GM23338 (cell line): ENCODE results near the gene CTNNA1. TPM values are rescaled to one million over a fixed set of nuclear protein-coding genes. Genes with fewer than 3 reads are reported as not detected.

Experiments used
- ATAC-seq: fragments of 200-7000 bp; cut with Tn5 transposase; 3 replicates; pipeline ENCODE4 v1.9.1; 2020
- DNase-seq: peaks from one replicate; pipeline ENCODE4 v3.0.0-alpha.2; 2015; ENCODE audit warnings: low spot score
- H2AFZ ChIP-seq: fragments of 200-600 bp; sonication (generic); 2 replicates; pipeline ENCODE4 v1.8.0; 2016; ENCODE audit warnings: antibody characterized with exemption, mild to moderate bottlenecking, moderate library complexity
- H3F3A ChIP-seq: fragments of 200-600 bp; sonication (generic); replicated peaks from 2 replicates; pipeline ENCODE4 v1.8.0; 2017; ENCODE audit warnings: antibody characterized with exemption, mixed run types, low read depth
- H3K27ac ChIP-seq: fragments of 200-600 bp; sonication (generic); 2 replicates; pipeline ENCODE4 v1.6.1; 2016; ENCODE audit warnings: low read depth
- H3K27me3 ChIP-seq: fragments of 200-600 bp; sonication (generic); 2 replicates; pipeline ENCODE4 v1.8.0; 2016; ENCODE audit warnings: mild to moderate bottlenecking, mixed run types, moderate library complexity; ENCODE audit not compliant: insufficient read depth
- H3K36me3 ChIP-seq: fragments of 200-600 bp; sonication (generic); 2 replicates; pipeline ENCODE4 v1.8.0; 2016; ENCODE audit warnings: mild to moderate bottlenecking; ENCODE audit not compliant: insufficient read depth
- H3K4me1 ChIP-seq: fragments of 200-600 bp; sonication (generic); 2 replicates; pipeline ENCODE4 v1.8.0; 2016; ENCODE audit warnings: mild to moderate bottlenecking, moderate library complexity; ENCODE audit not compliant: insufficient read depth
- H3K4me2 ChIP-seq: fragments of 200-600 bp; sonication (generic); 2 replicates; pipeline ENCODE4 v1.7.1; 2017; ENCODE audit warnings: mixed run types
- H3K4me3 ChIP-seq: fragments of 200-600 bp; sonication (generic); 2 replicates; pipeline ENCODE4 v1.6.1; 2016; ENCODE audit warnings: mixed run types
- H3K79me2 ChIP-seq: fragments of 200-600 bp; sonication (generic); replicated peaks from 2 replicates; pipeline ENCODE4 v1.8.0; 2017; ENCODE audit warnings: mild to moderate bottlenecking; ENCODE audit not compliant: insufficient read depth
- H3K9me2 ChIP-seq: fragments of 200-600 bp; sonication (generic); 2 replicates; pipeline ENCODE4 v1.8.0; 2017; ENCODE audit not compliant: insufficient read depth
- H4K20me1 ChIP-seq: fragments of 200-600 bp; sonication (generic); replicated peaks from 2 replicates; pipeline ENCODE4 v1.8.0; 2017; ENCODE audit warnings: mild to moderate bottlenecking; ENCODE audit not compliant: insufficient read depth
- H3K27ac Mint-ChIP-seq: 2 replicates; pipeline ENCODE4 v1.8.0; 2020; ENCODE audit warnings: inconsistent platforms, mild to moderate bottlenecking, moderate library complexity, mixed read lengths
- H3K27me3 Mint-ChIP-seq: 3 replicates; pipeline ENCODE4 v1.8.0; 2022; ENCODE audit warnings: low read depth, mild to moderate bottlenecking, moderate library complexity, mixed read lengths, inconsistent platforms; ENCODE audit not compliant: insufficient read depth, poor library complexity
- H3K36me3 Mint-ChIP-seq: 3 replicates; pipeline ENCODE4 v1.8.0; 2021; ENCODE audit warnings: low read depth, mild to moderate bottlenecking, inconsistent platforms, moderate library complexity, mixed read lengths
- H3K4me1 Mint-ChIP-seq: 3 replicates; pipeline ENCODE4 v1.8.0; 2020; ENCODE audit warnings: mild to moderate bottlenecking, inconsistent platforms, mixed read lengths
- H3K4me3 Mint-ChIP-seq: 3 replicates; pipeline ENCODE4 v1.8.0; 2021; ENCODE audit warnings: moderate library complexity, mild to moderate bottlenecking, inconsistent platforms, mixed read lengths
- H3K9me3 Mint-ChIP-seq: 3 replicates; pipeline ENCODE4 v1.8.0; 2020; ENCODE audit warnings: moderate library complexity, mild to moderate bottlenecking, inconsistent platforms, mixed read lengths
- ETS1 ChIP-seq: IDR thresholded peaks from 2 replicates; pipeline ENCODE4 v1.6.1; 2016; ENCODE audit warnings: antibody characterized with exemption
- EZH2 ChIP-seq: fragments of 200-600 bp; sonication (generic); IDR thresholded peaks from one replicate; pipeline ENCODE4 v1.8.0; 2017; ENCODE audit warnings: antibody characterized with exemption, mild to moderate bottlenecking, low read depth; ENCODE audit not compliant: unreplicated experiment
- JUNB ChIP-seq: IDR thresholded peaks from one replicate; pipeline ENCODE4 v1.6.1; 2016; ENCODE audit warnings: antibody characterized with exemption; ENCODE audit not compliant: unreplicated experiment
- REST ChIP-seq: IDR thresholded peaks from one replicate; pipeline ENCODE4 v1.6.1; 2018; ENCODE audit warnings: antibody characterized with exemption; ENCODE audit not compliant: unreplicated experiment
- polyA plus RNA-seq: library from polyadenylated mRNA; unstranded; fragments of >200 nt; fragmentation: Nextera tagmentation; extraction: Ambion mirVana; gene quantifications from 2 replicates; pipeline ENCODE4 v1.2.1, GENCODE V29; 2016
- total RNA-seq: library from RNA; depleted of rRNA; stranded (reverse); fragments of >200 nt; shearing (Covaris generic); gene quantifications from 2 replicates; pipeline ENCODE4 v1.2.3, GENCODE V29; 2014
- TF ChIP-seq, protein P1 (sequence below): fragments of 250-450 bp; sonication (Bioruptor Pico); IDR thresholded peaks from 2 replicates; pipeline ENCODE4 v1.5.0; 2020; ENCODE audit warnings: mild to moderate bottlenecking, moderate library complexity

CTNNA1 gene
- total and polyA plus RNA-seq, 2 experiments from 2014 or later: 111 to 348 TPM

DNA sequence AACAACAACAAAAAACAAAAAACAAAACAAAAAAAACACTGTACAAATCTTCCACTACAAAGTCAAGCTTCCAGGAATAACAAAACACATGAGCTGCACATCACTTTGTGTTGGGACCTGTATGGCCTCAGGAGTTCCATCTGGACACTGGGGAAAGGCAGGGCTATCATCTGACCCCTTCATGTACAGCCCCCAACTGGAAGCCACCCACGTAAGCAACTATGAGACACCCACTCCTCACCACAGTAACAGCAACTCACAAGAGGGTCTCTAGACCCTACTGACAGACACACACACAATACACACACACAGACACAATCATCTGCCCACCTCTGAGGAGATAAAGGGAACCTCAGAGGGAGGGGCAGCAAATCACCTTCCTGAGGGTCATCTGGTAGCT is 203.6 kb downstream of the CTNNA1 start (continued):
- TF ChIP-seq, protein P1, sequence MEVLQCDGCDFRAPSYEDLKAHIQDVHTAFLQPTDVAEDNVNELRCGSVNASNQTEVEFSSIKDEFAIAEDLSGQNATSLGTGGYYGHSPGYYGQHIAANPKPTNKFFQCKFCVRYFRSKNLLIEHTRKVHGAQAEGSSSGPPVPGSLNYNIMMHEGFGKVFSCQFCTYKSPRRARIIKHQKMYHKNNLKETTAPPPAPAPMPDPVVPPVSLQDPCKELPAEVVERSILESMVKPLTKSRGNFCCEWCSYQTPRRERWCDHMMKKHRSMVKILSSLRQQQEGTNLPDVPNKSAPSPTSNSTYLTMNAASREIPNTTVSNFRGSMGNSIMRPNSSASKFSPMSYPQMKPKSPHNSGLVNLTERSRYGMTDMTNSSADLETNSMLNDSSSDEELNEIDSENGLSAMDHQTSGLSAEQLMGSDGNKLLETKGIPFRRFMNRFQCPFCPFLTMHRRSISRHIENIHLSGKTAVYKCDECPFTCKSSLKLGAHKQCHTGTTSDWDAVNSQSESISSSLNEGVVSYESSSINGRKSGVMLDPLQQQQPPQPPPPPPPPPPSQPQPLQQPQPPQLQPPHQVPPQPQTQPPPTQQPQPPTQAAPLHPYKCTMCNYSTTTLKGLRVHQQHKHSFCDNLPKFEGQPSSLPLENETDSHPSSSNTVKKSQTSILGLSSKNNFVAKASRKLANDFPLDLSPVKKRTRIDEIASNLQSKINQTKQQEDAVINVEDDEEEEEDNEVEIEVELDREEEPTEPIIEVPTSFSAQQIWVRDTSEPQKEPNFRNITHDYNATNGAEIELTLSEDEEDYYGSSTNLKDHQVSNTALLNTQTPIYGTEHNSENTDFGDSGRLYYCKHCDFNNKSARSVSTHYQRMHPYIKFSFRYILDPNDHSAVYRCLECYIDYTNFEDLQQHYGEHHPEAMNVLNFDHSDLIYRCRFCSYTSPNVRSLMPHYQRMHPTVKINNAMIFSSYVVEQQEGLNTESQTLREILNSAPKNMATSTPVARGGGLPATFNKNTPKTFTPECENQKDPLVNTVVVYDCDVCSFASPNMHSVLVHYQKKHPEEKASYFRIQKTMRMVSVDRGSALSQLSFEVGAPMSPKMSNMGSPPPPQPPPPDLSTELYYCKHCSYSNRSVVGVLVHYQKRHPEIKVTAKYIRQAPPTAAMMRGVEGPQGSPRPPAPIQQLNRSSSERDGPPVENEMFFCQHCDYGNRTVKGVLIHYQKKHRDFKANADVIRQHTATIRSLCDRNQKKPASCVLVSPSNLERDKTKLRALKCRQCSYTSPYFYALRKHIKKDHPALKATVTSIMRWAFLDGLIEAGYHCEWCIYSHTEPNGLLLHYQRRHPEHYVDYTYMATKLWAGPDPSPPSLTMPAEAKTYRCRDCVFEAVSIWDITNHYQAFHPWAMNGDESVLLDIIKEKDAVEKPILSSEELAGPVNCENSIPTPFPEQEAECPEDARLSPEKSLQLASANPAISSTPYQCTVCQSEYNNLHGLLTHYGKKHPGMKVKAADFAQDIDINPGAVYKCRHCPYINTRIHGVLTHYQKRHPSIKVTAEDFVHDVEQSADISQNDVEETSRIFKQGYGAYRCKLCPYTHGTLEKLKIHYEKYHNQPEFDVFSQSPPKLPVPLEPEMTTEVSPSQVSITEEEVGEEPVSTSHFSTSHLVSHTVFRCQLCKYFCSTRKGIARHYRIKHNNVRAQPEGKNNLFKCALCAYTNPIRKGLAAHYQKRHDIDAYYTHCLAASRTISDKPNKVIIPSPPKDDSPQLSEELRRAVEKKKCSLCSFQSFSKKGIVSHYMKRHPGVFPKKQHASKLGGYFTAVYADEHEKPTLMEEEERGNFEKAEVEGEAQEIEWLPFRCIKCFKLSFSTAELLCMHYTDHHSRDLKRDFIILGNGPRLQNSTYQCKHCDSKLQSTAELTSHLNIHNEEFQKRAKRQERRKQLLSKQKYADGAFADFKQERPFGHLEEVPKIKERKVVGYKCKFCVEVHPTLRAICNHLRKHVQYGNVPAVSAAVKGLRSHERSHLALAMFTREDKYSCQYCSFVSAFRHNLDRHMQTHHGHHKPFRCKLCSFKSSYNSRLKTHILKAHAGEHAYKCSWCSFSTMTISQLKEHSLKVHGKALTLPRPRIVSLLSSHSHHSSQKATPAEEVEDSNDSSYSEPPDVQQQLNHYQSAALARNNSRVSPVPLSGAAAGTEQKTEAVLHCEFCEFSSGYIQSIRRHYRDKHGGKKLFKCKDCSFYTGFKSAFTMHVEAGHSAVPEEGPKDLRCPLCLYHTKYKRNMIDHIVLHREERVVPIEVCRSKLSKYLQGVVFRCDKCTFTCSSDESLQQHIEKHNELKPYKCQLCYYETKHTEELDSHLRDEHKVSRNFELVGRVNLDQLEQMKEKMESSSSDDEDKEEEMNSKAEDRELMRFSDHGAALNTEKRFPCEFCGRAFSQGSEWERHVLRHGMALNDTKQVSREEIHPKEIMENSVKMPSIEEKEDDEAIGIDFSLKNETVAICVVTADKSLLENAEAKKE (CRISPR knock-in tag): no peak
- TF ChIP-seq EZH2: no peak
- TF ChIP-seq JUNB: no peak

DNA sequence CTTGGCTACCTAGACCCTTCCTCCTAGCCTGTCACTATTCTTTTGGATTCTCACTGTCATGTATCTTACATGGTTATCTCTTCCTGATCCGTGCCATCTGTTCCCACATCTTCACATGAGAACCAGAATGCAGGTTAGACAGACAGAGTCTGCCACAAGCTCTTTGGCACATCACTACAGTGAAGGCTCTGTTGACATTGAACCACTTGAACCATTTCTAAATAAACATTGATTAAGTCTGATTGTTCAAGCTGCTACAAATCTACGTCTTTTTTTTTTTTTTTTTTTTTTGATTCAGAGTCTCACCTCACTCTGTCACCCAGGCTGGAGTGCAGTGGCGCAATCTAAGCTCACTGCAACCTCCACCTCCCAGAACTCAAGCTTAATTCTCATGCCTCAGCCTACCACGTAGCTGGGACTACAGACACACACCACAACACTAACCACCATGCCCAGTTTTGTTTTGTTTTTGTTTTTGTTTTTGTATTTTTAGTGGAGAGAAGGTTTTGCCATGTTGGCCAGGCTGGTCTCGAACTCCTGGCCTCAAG is 207.0 kb downstream of the CTNNA1 start:
- Histone ChIP-seq H4K20me1 (no peaks in the 10 kb centered on the region), H3K4me1 (peaks cover 28% of the 10 kb centered on the region), H3K9me2 (no peaks in the 10 kb centered on the region), H3K4me3 (no peak overlapping the region), H3K79me2 (no peaks in the 10 kb centered on the region), H3K27me3 (no peaks in the 10 kb centered on the region), H2AFZ (no peak overlapping the region), H3K27ac (no peak overlapping the region), H3K36me3 (no peaks in the 10 kb centered on the region), H3F3A (no peaks in the 10 kb centered on the region), H3K4me2 (no peak overlapping the region)
- no peaks in the 10 kb centered on the region for H3K36me3 Mint-ChIP-seq
- H3K27ac Mint-ChIP-seq: no peak overlapping the region
- ATAC-seq (no peak), DNase-seq (no peak)
- H3K4me1 Mint-ChIP-seq: peaks cover 33% of the 10 kb centered on the region
- H3K9me3 Mint-ChIP-seq: no peaks in the 10 kb centered on the region
- no peak overlapping the region for H3K4me3 Mint-ChIP-seq
- peaks cover 11% of the 10 kb centered on the region for H3K27me3 Mint-ChIP-seq
- TF ChIP-seq REST: no peak
- TF ChIP-seq ETS1: no peak
